NCI-H510A (cell line): ENCODE measurements around the gene MFAP3L.

Experiments
- DNase-seq: peaks from one replicate; lab custom pipeline; 2025; lab: John Stamatoyannopoulos, UW

The MFAP3L gene

DNA sequence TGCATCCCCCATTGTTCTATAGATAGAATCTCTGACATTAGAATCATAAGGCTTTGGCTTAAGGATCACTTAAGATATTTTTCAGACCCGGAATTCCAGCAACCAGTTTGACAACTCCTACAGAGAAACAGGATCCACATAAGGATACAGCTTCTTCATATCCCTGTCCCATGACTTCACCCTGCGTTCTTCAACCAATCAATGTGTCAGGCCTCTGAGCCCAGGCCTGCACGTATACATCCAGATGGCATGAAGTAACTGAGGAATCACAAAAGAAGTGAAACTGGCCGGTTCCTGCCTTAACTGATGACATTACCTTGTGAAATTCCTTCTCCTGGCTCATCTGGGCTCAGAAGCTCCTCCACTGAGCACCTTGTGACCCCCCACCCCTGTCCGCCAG lies 85.1 kb downstream of the MFAP3L start:
- DNase-seq = no peak

- no peak for DNase-seq
These were observed 85.7 kb downstream of the MFAP3L start for GRCh38 chr4:169940460-169940859.
